Esophagus muscularis mucosa (tissue), 4 donors: Measurements from ENCODE around the gene ZEB2.

ENCODE experiments used
- EP300 ChIP-seq: sonication (generic); formaldehyde crosslinking; IDR thresholded peaks from one replicate; pipeline ENCODE4 v1.6.1; 2017; ENCODE audit warnings: antibody characterized with exemption
- POLR2A ChIP-seq: fragments of 450-650 bp; IDR thresholded peaks from one replicate; pipeline ENCODE4 v1.6.1; 2017; ENCODE audit warnings: antibody characterized with exemption, moderate library complexity, mild to moderate bottlenecking, low read depth
- POLR2AphosphoS5 ChIP-seq, 2 donors: sonication (generic); formaldehyde crosslinking; IDR thresholded peaks; one replicate each; pipeline ENCODE4 v1.6.1; 2017; ENCODE audit warnings: antibody characterized with exemption in 2 of 2
- TF ChIP-seq, protein P1 (sequence below), 3 experiments: fragments of 200-600 bp in 2 of 3; fragments of 450-650 bp in 1 of 3; sonication (generic) in 2 of 3; IDR thresholded peaks; one replicate each; pipeline ENCODE4 v1.5.1; 2017 to 2019; ENCODE audit warnings: antibody characterized with exemption in 3 of 3, mild to moderate bottlenecking in 2 of 3, moderate library complexity in 1 of 3

DNA sequence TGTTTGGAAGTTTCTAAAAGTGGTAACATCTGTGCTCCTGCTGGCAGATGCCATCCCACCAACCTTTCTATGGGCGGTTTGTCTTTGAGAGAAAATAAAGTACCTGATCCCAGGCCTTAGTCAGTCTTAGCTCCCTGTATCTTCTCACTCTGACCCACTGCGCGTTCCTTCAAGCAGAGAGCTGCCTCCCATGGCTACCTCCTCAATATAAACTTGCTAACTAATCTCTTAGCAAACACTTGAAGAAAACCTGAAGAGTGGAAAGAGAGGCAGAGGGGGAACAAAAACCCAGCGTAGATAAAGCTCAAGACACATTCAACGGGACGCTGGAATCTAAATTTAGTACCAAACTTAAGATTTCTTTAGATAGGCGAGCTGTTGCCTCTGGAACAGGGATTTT is 17.6 kb downstream of the ZEB2 start:
- TF ChIP-seq, protein P1, sequence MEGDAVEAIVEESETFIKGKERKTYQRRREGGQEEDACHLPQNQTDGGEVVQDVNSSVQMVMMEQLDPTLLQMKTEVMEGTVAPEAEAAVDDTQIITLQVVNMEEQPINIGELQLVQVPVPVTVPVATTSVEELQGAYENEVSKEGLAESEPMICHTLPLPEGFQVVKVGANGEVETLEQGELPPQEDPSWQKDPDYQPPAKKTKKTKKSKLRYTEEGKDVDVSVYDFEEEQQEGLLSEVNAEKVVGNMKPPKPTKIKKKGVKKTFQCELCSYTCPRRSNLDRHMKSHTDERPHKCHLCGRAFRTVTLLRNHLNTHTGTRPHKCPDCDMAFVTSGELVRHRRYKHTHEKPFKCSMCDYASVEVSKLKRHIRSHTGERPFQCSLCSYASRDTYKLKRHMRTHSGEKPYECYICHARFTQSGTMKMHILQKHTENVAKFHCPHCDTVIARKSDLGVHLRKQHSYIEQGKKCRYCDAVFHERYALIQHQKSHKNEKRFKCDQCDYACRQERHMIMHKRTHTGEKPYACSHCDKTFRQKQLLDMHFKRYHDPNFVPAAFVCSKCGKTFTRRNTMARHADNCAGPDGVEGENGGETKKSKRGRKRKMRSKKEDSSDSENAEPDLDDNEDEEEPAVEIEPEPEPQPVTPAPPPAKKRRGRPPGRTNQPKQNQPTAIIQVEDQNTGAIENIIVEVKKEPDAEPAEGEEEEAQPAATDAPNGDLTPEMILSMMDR (IDR thresholded peaks at IDR 0.05) = no peak
- no peak for TF ChIP-seq POLR2A
- TF ChIP-seq EP300 = no peak
- TF ChIP-seq POLR2AphosphoS5 (IDR thresholded peaks at IDR 0.05) = no peak
